GM12891 (cell line): ENCODE results near the gene ANO4.

ENCODE experiments used
- POLR2A ChIP-seq: IDR thresholded peaks from 2 replicates; pipeline ENCODE4 v1.6.1; 2011; ENCODE audit warnings: low read depth, low read length, control low read depth
- TAF1 ChIP-seq: IDR thresholded peaks from 2 replicates; pipeline ENCODE4 v1.6.1; 2011; ENCODE audit warnings: low read depth, low read length, control low read depth

GRCh38 chr12:101117842-101118241 is 323.3 kb downstream of the ANO4 start:
- TF ChIP-seq POLR2A: no peak
- no peak for TF ChIP-seq TAF1
